Kidney (tissue), 14 donors: Measurements from ENCODE around the gene TRPM2. TPM values are rescaled to one million over a fixed set of nuclear protein-coding genes. Genes with fewer than 3 reads are reported as not detected.

ENCODE experiments used
- DNase-seq, 5 donors: peaks; one replicate each; pipeline ENCODE4 v3.0.0-alpha.2; 2013 to 2020
- FAIRE-seq: peaks from 2 replicates; lab custom pipeline; 2012; peaks lifted over from hg19 to GRCh38; lab: Jason Lieb, UNC
- H3K27ac ChIP-seq, 2 donors: one replicate each; pipeline ENCODE4 v1.7.0; 2013; ENCODE audit warnings: low read depth in 2 of 2, low read length in 2 of 2, inconsistent platforms in 1 of 2
- H3K27me3 ChIP-seq: one replicate; pipeline ENCODE4 v1.7.1; 2013; ENCODE audit warnings: low read length, inconsistent platforms; ENCODE audit not compliant: control insufficient read depth, insufficient read depth
- H3K36me3 ChIP-seq, 3 donors: one replicate each; pipeline versions ENCODE4 v1.7.0 to v1.7.1; 2013; ENCODE audit warnings: low read length in 3 of 3, control low read depth in 1 of 3, inconsistent platforms in 1 of 3; ENCODE audit not compliant: insufficient read depth in 3 of 3, control insufficient read depth in 2 of 3
- H3K4me1 ChIP-seq, 3 donors: one replicate each; pipeline versions ENCODE4 v1.7.0 to v1.7.1; 2013; ENCODE audit warnings: low read length in 3 of 3, inconsistent platforms in 1 of 3, low read depth in 1 of 3; ENCODE audit not compliant: control insufficient read depth in 2 of 3, insufficient read depth in 2 of 3
- H3K4me3 ChIP-seq, 3 donors: one replicate each; pipeline versions ENCODE4 v1.7.0 to v1.8.1; 2013; ENCODE audit warnings: low read length in 3 of 3, control low read depth in 1 of 3, inconsistent platforms in 1 of 3
- H3K9ac ChIP-seq, 3 donors: one replicate each; pipeline versions ENCODE4 v1.7.0 to v1.7.1; 2013; ENCODE audit warnings: low read length in 3 of 3, control low read depth in 1 of 3, inconsistent platforms in 1 of 3
- H3K9me3 ChIP-seq, 3 donors: one replicate each; pipeline versions ENCODE4 v1.7.0 to v1.7.1; 2013; ENCODE audit warnings: low read length in 3 of 3, control low read depth in 1 of 3, inconsistent platforms in 1 of 3; ENCODE audit not compliant: control insufficient read depth in 2 of 3, insufficient read depth in 1 of 3
- CTCF ChIP-seq: IDR thresholded peaks from 3 replicates; pipeline ENCODE4 v1.5.1; 2012; ENCODE audit warnings: mild to moderate bottlenecking, moderate library complexity, borderline replicate concordance; ENCODE audit not compliant: insufficient read depth; ENCODE audit errors: extremely low read depth
- intact Hi-C: fragments of 100-400 bp; cut with DNase I; formaldehyde crosslinking; loops from one replicate; pipeline ENCODE4 v1.11.1; 2022
- polyA plus RNA-seq: library from polyadenylated mRNA; stranded (reverse); fragments of 350-450 nt; fragmentation: Illumina TruSeq; extraction: RNeasy Lipid Tissue Mini Kit (QIAGEN cat#74804); gene quantifications from one replicate; pipeline ENCODE4 v1.2.3, GENCODE V29; 2014; ENCODE audit warnings: low read depth, low replicate concordance; ENCODE audit not compliant: insufficient read depth
- total RNA-seq: library from RNA; stranded (reverse); fragmentation: NEBNext Ultra II Directional; extraction: Animal tissue kit (Norgen Biotek cat#: 25700); gene quantifications from one replicate; pipeline ENCODE4 v1.2.1, GENCODE V29; 2021
- donor health status: control.
- donor health status: control.
- donor health status: control.
- donor health status: control.
- donor health status: control.
- donor health status: DM: yes; HTN: yes; CAD: no.
- donor health status: Normal renal cell carcinoma (clear cell type).

Gene TRPM2
- total and polyA plus RNA-seq, 2 donors from 2014 or later, result 2.0 to 11.5 TPM

- no peaks in the 10 kb centered on the region for H3K27me3 ChIP-seq
- H3K4me3 ChIP-seq, result no peak overlapping the region
- TF ChIP-seq CTCF, result no peak
- no peak overlapping the region for H3K9ac ChIP-seq
- no peaks in the 10 kb centered on the region for H3K36me3 ChIP-seq
- H3K4me1 ChIP-seq, result no peaks in the 10 kb centered on the region
- no peak for FAIRE-seq
- intact Hi-C loops, result no loop called here
- no peak overlapping the region for H3K27ac ChIP-seq
- DNase-seq, result no peak
- H3K9me3 ChIP-seq, result peaks cover 0 to 2% (median 0%) of the 10 kb centered on the region in 3 donors
Measured at GRCh38 chr21:44407493-44407892, 54.1 kb downstream of the TRPM2 start.

GRCh38 chr21:44408226-44408625, 54.8 kb downstream of the TRPM2 start:
- H3K27ac ChIP-seq, result no peak overlapping the region
- H3K9me3 ChIP-seq, result peaks cover 0 to 2% (median 0%) of the 10 kb centered on the region in 3 donors
- intact Hi-C loops, result no loop called here
- no peaks in the 10 kb centered on the region for H3K36me3 ChIP-seq
- no peak for TF ChIP-seq CTCF
- H3K4me3 ChIP-seq, result no peak overlapping the region
- no peak overlapping the region for H3K9ac ChIP-seq
- no peaks in the 10 kb centered on the region for H3K27me3 ChIP-seq
- no peaks in the 10 kb centered on the region for H3K4me1 ChIP-seq
- DNase-seq (no peak), FAIRE-seq (no peak)

- FAIRE-seq (no peak), DNase-seq (peak in 2 of 5 donors; percentile 22 to 55)
- Histone ChIP-seq H3K9ac (no peak overlapping the region), H3K36me3 (no peaks in the 10 kb centered on the region), H3K4me1 (no peaks in the 10 kb centered on the region), H3K9me3 (no peaks in the 10 kb centered on the region), H3K27me3 (no peaks in the 10 kb centered on the region), H3K27ac (no peak overlapping the region), H3K4me3 (no peak overlapping the region)
- TF ChIP-seq CTCF, result no peak
- intact Hi-C loops, result no loop called here
Measured at GRCh38 chr21:44413566-44414290, 60.3 kb downstream of the TRPM2 start.
